ENCODE data around the gene IMMP2L. TPM values are rescaled to one million over a fixed set of nuclear protein-coding genes. Genes with fewer than 3 reads are reported as not detected.

The IMMP2L gene
- total and polyA plus RNA-seq, 2 of the 13 experiments (the other 11 are each of a cell fraction or from before 2014, with no cell fraction given): 7.8 to 16.9 TPM

- no TSS peak for BruUV-seq (replicated peaks)
- Histone ChIP-seq H3K9ac (ENCODE audit: insufficient read depth, low read depth, low read length) (no peak overlapping the region), H3K4me2 (ENCODE audit: low read depth, low read length) (no peak overlapping the region), H3K27me3 (ENCODE audit: control insufficient read depth in 1 of 2, insufficient read depth in 2 of 2, low read length in 2 of 2) (no peaks in the 10 kb centered on the region), H3K4me3 (replicated peaks in 1 of 3; ENCODE audit: insufficient read depth in 1 of 3, low read depth in 2 of 3, low read length in 3 of 3) (no peak overlapping the region), H3K27ac (ENCODE audit: extremely low read length, insufficient read depth, low read length) (no peak overlapping the region), H3K4me1 (ENCODE audit: insufficient read depth, low read length) (no peaks in the 10 kb centered on the region), H2AFZ (ENCODE audit: low read length) (no peak overlapping the region), H4K20me1 (ENCODE audit: insufficient read depth, low read length) (no peaks in the 10 kb centered on the region), H3K36me3 (replicated peaks in 1 of 2; ENCODE audit: control insufficient read depth in 1 of 2, insufficient read depth in 2 of 2, low read length in 2 of 2) (no peaks in the 10 kb centered on the region), H3K79me2 (ENCODE audit: insufficient read depth, low read length) (no peaks in the 10 kb centered on the region), H3K9me3 (ENCODE audit: low read length) (no peaks in the 10 kb centered on the region)
- FAIRE-seq (no peak), ATAC-seq (no peak), DNase-seq (ENCODE audit: low spot score) (no peak)
- in situ Hi-C loops (cut with HindIII; ENCODE audit: extremely low pct_ligation_motif_present, low pct_unique_long_range_greater_than_20kb) (no loop called here), intact Hi-C loops (cut with micrococcal nuclease; ENCODE audit: unreplicated experiment) (no loop called here)
- CTCF ChIA-PET (ENCODE audit: low intra/inter-chr PET ratio, low total read pairs): no interaction called here
- 100% methylated on average over 1 of the region's 1 CpG for WGBS (ENCODE audit: low lambda C conversion rate)
- no peak for TF ChIP-seq ZBTB2 (CRISPR knock-in tag; IDR thresholded peaks at IDR 0.05; ENCODE audit: low read depth)
- TF ChIP-seq ZNF33B (CRISPR knock-in tag; IDR thresholded peaks at IDR 0.05): no peak
- TF ChIP-seq JDP2 (CRISPR knock-in tag; IDR thresholded peaks at IDR 0.05; ENCODE audit: borderline replicate concordance): no peak
- TF ChIP-seq ELF4 (CRISPR knock-in tag; IDR thresholded peaks at IDR 0.05; ENCODE audit: borderline replicate concordance): no peak
- TF ChIP-seq ZBTB7B (CRISPR knock-in tag; IDR thresholded peaks at IDR 0.05): no peak
- TF ChIP-seq AHDC1 (CRISPR knock-in tag; IDR thresholded peaks at IDR 0.05; ENCODE audit: borderline replicate concordance): no peak
- TF ChIP-seq BRD4 (CRISPR knock-in tag; IDR thresholded peaks at IDR 0.05): no peak
- TF ChIP-seq ZNF878 (CRISPR knock-in tag; IDR thresholded peaks at IDR 0.05): no peak
- no peak for TF ChIP-seq ZNF350 (CRISPR knock-in tag; IDR thresholded peaks at IDR 0.05; ENCODE audit: borderline replicate concordance, low read depth)
- no peak for TF ChIP-seq ZFP90 (CRISPR knock-in tag; IDR thresholded peaks at IDR 0.05; ENCODE audit: borderline replicate concordance)
- no peak for TF ChIP-seq ZBTB34 (CRISPR knock-in tag; IDR thresholded peaks at IDR 0.05)
- TF ChIP-seq SNAPC5 (CRISPR knock-in tag; IDR thresholded peaks at IDR 0.05; ENCODE audit: borderline replicate concordance): no peak
- TF ChIP-seq ZNF34 (CRISPR knock-in tag; IDR thresholded peaks at IDR 0.05; ENCODE audit: borderline replicate concordance): no peak
- TF ChIP-seq HDAC6 (IDR thresholded peaks at IDR 0.05; ENCODE audit: low read depth, low read length): no peak
- no peak for TF ChIP-seq POLR2G (IDR thresholded peaks at IDR 0.05; ENCODE audit: low read depth, low read length)
- POLR2A ChIA-PET: no interaction called here
These were observed 210.0 kb downstream of the IMMP2L start for GRCh38 chr7:111352319-111352718.

All from HepG2 (cell line).